WTC11 (cell line): ENCODE data around the gene OASL. TPM values are rescaled to one million over a fixed set of nuclear protein-coding genes. Genes with fewer than 3 reads are reported as not detected.

Experiments used
- ATAC-seq: fragments of 200-7000 bp; cut with Tn5 transposase; 2 replicates; pipeline ENCODE4 v1.10.0; 2021; ENCODE audit warnings: mild to moderate bottlenecking, moderate library complexity
- CTCF ChIA-PET: fragments of 300-600 bp; sonication (Branson Sonifier 250); formaldehyde crosslinking; loops from one replicate; lab custom pipeline; 2021; ENCODE audit warnings: antibody characterized with exemption; lab: Charles Lee
- POLR2A ChIA-PET: fragments of 350-600 bp; sonication (Branson Sonifier 250); formaldehyde crosslinking; loops from one replicate; lab custom pipeline; 2021; ENCODE audit warnings: antibody characterized with exemption; lab: Charles Lee
- DNase-seq: peaks from one replicate; pipeline ENCODE4 v3.0.0; 2021; ENCODE audit warnings: low spot score
- H3K27ac Mint-ChIP-seq: 2 replicates; pipeline ENCODE4 v1.8.0; 2021; ENCODE audit warnings: mixed read lengths
- H3K27me3 Mint-ChIP-seq: 2 replicates; pipeline ENCODE4 v1.8.0; 2021; ENCODE audit warnings: low read depth, mild to moderate bottlenecking, moderate library complexity, mixed read lengths
- H3K36me3 Mint-ChIP-seq: 2 replicates; pipeline ENCODE4 v1.8.0; 2021; ENCODE audit warnings: mixed read lengths
- H3K4me1 Mint-ChIP-seq: 2 replicates; pipeline ENCODE4 v1.8.0; 2022; ENCODE audit warnings: mixed read lengths
- H3K4me3 Mint-ChIP-seq: 2 replicates; pipeline ENCODE4 v1.8.0; 2021; ENCODE audit warnings: mild to moderate bottlenecking, moderate library complexity, mixed read lengths
- H3K9me3 Mint-ChIP-seq: 2 replicates; pipeline ENCODE4 v1.8.0; 2021; ENCODE audit warnings: mixed read lengths
- AR ChIP-seq: fragments of 250-450 bp; sonication (Bioruptor Pico); IDR thresholded peaks from 2 replicates; pipeline ENCODE4 v1.9.0; 2021; ENCODE audit warnings: mild to moderate bottlenecking
- ARID4B ChIP-seq: sonication (generic); formaldehyde crosslinking; IDR thresholded peaks from 2 replicates; pipeline ENCODE4 v1.8.0; 2023; ENCODE audit warnings: missing genetic modification reagents, mild to moderate bottlenecking, borderline replicate concordance
- CBFB ChIP-seq: sonication (generic); formaldehyde crosslinking; IDR thresholded peaks from 2 replicates; pipeline ENCODE4 v1.8.1; 2022; ENCODE audit warnings: mild to moderate bottlenecking, low read depth, missing genetic modification reagents
- CREB1 ChIP-seq: sonication (generic); formaldehyde crosslinking; IDR thresholded peaks from 2 replicates; pipeline ENCODE4 v1.8.0; 2023; ENCODE audit warnings: mild to moderate bottlenecking, missing genetic modification reagents
- CTCF ChIP-seq: fragments of 200-600 bp; IDR thresholded peaks from 2 replicates; pipeline ENCODE4 v1.8.0; 2022; ENCODE audit warnings: antibody characterized with exemption
- E2F1 ChIP-seq: sonication (generic); formaldehyde crosslinking; IDR thresholded peaks from 2 replicates; pipeline ENCODE4 v1.8.0; 2022; ENCODE audit warnings: mild to moderate bottlenecking, missing genetic modification reagents
- EMX1 ChIP-seq: fragments of 250-450 bp; sonication (Bioruptor Pico); IDR thresholded peaks from 2 replicates; pipeline ENCODE4 v1.8.0; 2021; ENCODE audit warnings: mild to moderate bottlenecking
- ETV6 ChIP-seq: sonication (generic); formaldehyde crosslinking; IDR thresholded peaks from 2 replicates; pipeline ENCODE4 v1.8.1; 2022; ENCODE audit warnings: mild to moderate bottlenecking, missing genetic modification reagents
- MYBL2 ChIP-seq: sonication (generic); formaldehyde crosslinking; IDR thresholded peaks from 2 replicates; pipeline ENCODE4 v1.8.1; 2023; ENCODE audit warnings: mild to moderate bottlenecking, moderate library complexity, missing genetic modification reagents
- NFE2L1 ChIP-seq: sonication (generic); formaldehyde crosslinking; IDR thresholded peaks from 2 replicates; pipeline ENCODE4 v1.8.1; 2023; ENCODE audit warnings: missing genetic modification reagents
- PREB ChIP-seq: sonication (generic); formaldehyde crosslinking; IDR thresholded peaks from 2 replicates; pipeline ENCODE4 v1.8.1; 2022; ENCODE audit warnings: mild to moderate bottlenecking, missing genetic modification reagents, moderate library complexity, borderline replicate concordance
- RORB ChIP-seq: fragments of 250-450 bp; sonication (Bioruptor Pico); IDR thresholded peaks from 2 replicates; pipeline ENCODE4 v1.9.0; 2021; ENCODE audit warnings: mild to moderate bottlenecking
- USF2 ChIP-seq: sonication (generic); formaldehyde crosslinking; IDR thresholded peaks from 2 replicates; pipeline ENCODE4 v1.8.1; 2023; ENCODE audit warnings: mild to moderate bottlenecking, missing genetic modification reagents, moderate library complexity
- ZNF121 ChIP-seq: sonication (generic); formaldehyde crosslinking; IDR thresholded peaks from 2 replicates; pipeline ENCODE4 v1.8.0; 2023; ENCODE audit warnings: missing genetic modification reagents
- ZNF416 ChIP-seq: fragments of 250-450 bp; sonication (Bioruptor Pico); IDR thresholded peaks from 2 replicates; pipeline ENCODE4 v1.9.0; 2021; ENCODE audit warnings: mild to moderate bottlenecking, inconsistent platforms
- ZNF532 ChIP-seq: fragments of 250-450 bp; sonication (Bioruptor Pico); IDR thresholded peaks from 2 replicates; pipeline ENCODE4 v1.9.0; 2021; ENCODE audit warnings: mild to moderate bottlenecking, borderline replicate concordance
- total RNA-seq: library from RNA; stranded (reverse); gene quantifications from 3 replicates; pipeline ENCODE4 v1.2.3, GENCODE V29; 2021
- TF ChIP-seq, protein P1 (sequence below): fragments of 250-450 bp; sonication (Bioruptor Pico); IDR thresholded peaks from 2 replicates; pipeline ENCODE4 v2.1.2; 2022; ENCODE audit warnings: mild to moderate bottlenecking, moderate library complexity

Gene OASL
- total RNA-seq, 1 experiment from 2014 or later = 0.28 TPM

DNA sequence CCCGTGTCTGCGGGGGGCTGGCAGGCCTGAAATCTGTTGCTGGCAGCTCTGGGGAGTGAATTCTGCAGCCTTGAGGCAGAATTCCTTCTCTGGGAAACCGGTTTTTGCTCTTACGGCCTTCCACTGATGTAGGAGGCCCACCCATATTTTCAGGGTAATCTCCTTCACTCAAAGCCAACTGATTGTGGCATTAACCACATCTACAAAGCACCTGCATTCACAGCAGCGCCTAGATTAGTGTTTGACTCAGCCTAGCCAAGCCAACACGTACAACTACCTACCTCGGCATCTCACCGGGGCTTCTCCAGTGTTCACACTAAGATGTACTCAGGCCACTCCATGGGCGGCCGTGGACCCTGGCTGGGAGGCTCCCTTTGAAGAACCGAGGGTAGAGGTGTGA is 38.5 kb downstream of the OASL start:
- Mint-ChIP-seq H3K27ac (no peak overlapping the region), H3K36me3 (peaks cover 20% of the 10 kb centered on the region), H3K4me3 (no peak overlapping the region), H3K4me1 (peaks cover 10% of the 10 kb centered on the region), H3K9me3 (no peaks in the 10 kb centered on the region), H3K27me3 (no peaks in the 10 kb centered on the region)
- CTCF ChIA-PET = interaction anchor here (1.4 kb wide), 1 partner anchor 23 kb away, joined by 3 read pairs; the partner anchor contains the start of gene HNF1A
- TF ChIP-seq ZNF416 (CRISPR knock-in tag) (no peak), NFE2L1 (CRISPR knock-in tag) (no peak), ETV6 (CRISPR knock-in tag) (no peak), MYBL2 (CRISPR knock-in tag) (no peak), E2F1 (CRISPR knock-in tag) (no peak), CBFB (CRISPR knock-in tag) (no peak), AR (no peak), RORB (no peak), CREB1 (CRISPR knock-in tag) (no peak), ARID4B (CRISPR knock-in tag) (no peak), PREB (CRISPR knock-in tag) (no peak), USF2 (CRISPR knock-in tag) (no peak), EMX1 (CRISPR knock-in tag) (no peak), ZNF121 (no peak), ZNF532 (CRISPR knock-in tag) (no peak), CTCF (no peak)
- TF ChIP-seq, protein P1, sequence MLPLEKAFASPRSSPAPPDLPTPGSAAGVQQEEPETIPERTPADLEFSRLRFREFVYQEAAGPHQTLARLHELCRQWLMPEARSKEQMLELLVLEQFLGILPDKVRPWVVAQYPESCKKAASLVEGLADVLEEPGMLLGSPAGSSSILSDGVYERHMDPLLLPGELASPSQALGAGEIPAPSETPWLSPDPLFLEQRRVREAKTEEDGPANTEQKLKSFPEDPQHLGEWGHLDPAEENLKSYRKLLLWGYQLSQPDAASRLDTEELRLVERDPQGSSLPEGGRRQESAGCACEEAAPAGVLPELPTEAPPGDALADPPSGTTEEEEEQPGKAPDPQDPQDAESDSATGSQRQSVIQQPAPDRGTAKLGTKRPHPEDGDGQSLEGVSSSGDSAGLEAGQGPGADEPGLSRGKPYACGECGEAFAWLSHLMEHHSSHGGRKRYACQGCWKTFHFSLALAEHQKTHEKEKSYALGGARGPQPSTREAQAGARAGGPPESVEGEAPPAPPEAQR = no peak
- DNase-seq (no peak), ATAC-seq (no peak)
- POLR2A ChIA-PET = no interaction called here
